ENCODE results near the gene CPLANE2. TPM values are rescaled to one million over a fixed set of nuclear protein-coding genes. Genes with fewer than 3 reads are reported as not detected.
A peak's percentile ranks its signal among the peaks of the same experiment; 100 is the strongest.

The CPLANE2 gene
- total RNA-seq, 1 donor from 2014 or later = 3.1 TPM

GRCh38 chr1:16205334-16205671 lies 31.7 kb downstream of the CPLANE2 start:
- Histone ChIP-seq H3K27ac (ENCODE audit: low read depth, low read length) (no peak overlapping the region), H3K4me1 (ENCODE audit: control insufficient read depth in 3 of 3, insufficient read depth in 3 of 3, low read length in 3 of 3) (peaks cover 5 to 9% (median 9%) of the 10 kb centered on the region in 3 donors), H3K4me3 (ENCODE audit: low read length in 3 of 3) (no peak overlapping the region), H3K9me3 (ENCODE audit: control insufficient read depth in 3 of 3, low read length in 3 of 3) (no peaks in the 10 kb centered on the region), H3K9ac (ENCODE audit: low read depth in 1 of 3, low read length in 3 of 3) (peak overlapping the region in 1 of 3 donors; percentile 66), H3K27me3 (ENCODE audit: control insufficient read depth in 3 of 3, insufficient read depth in 3 of 3, low read length in 3 of 3) (peaks cover 3 to 20% (median 7%) of the 10 kb centered on the region in 3 donors), H3K36me3 (ENCODE audit: control insufficient read depth in 3 of 3, insufficient read depth in 3 of 3, low read length in 3 of 3) (no peaks in the 10 kb centered on the region)

- peaks cover 5 to 9% (median 9%) of the 10 kb centered on the region in 3 donors for H3K4me1 ChIP-seq (ENCODE audit: control insufficient read depth in 3 of 3, insufficient read depth in 3 of 3, low read length in 3 of 3)
- no peaks in the 10 kb centered on the region for H3K9me3 ChIP-seq (ENCODE audit: control insufficient read depth in 3 of 3, low read length in 3 of 3)
- H3K27me3 ChIP-seq (ENCODE audit: control insufficient read depth in 3 of 3, insufficient read depth in 3 of 3, low read length in 3 of 3) = peaks cover 3 to 20% (median 7%) of the 10 kb centered on the region in 3 donors
- H3K36me3 ChIP-seq (ENCODE audit: control insufficient read depth in 3 of 3, insufficient read depth in 3 of 3, low read length in 3 of 3) = no peaks in the 10 kb centered on the region
- no peak overlapping the region for H3K4me3 ChIP-seq (ENCODE audit: low read length in 3 of 3)
- no peak overlapping the region for H3K9ac ChIP-seq (ENCODE audit: low read depth in 1 of 3, low read length in 3 of 3)
- no peak overlapping the region for H3K27ac ChIP-seq (ENCODE audit: low read depth, low read length)
Measured at GRCh38 chr1:16204634-16205333, 32.2 kb downstream of the CPLANE2 start.

- no peaks in the 10 kb centered on the region for H3K36me3 ChIP-seq (ENCODE audit: control insufficient read depth in 3 of 3, insufficient read depth in 3 of 3, low read length in 3 of 3)
- no peaks in the 10 kb centered on the region for H3K9me3 ChIP-seq (ENCODE audit: control insufficient read depth in 3 of 3, low read length in 3 of 3)
- H3K9ac ChIP-seq (ENCODE audit: low read depth in 1 of 3, low read length in 3 of 3) = no peak overlapping the region
- no peak overlapping the region for H3K4me3 ChIP-seq (ENCODE audit: low read length in 3 of 3)
- H3K27me3 ChIP-seq (ENCODE audit: control insufficient read depth in 3 of 3, insufficient read depth in 3 of 3, low read length in 3 of 3) = peaks cover 3 to 20% (median 7%) of the 10 kb centered on the region in 3 donors
- peaks cover 5 to 9% (median 9%) of the 10 kb centered on the region in 3 donors for H3K4me1 ChIP-seq (ENCODE audit: control insufficient read depth in 3 of 3, insufficient read depth in 3 of 3, low read length in 3 of 3)
- H3K27ac ChIP-seq (ENCODE audit: low read depth, low read length) = no peak overlapping the region
Measured at GRCh38 chr1:16204216-16204615, 32.8 kb downstream of the CPLANE2 start.

- no peaks in the 10 kb centered on the region for H3K36me3 ChIP-seq (ENCODE audit: control insufficient read depth in 3 of 3, insufficient read depth in 3 of 3, low read length in 3 of 3)
- H3K27me3 ChIP-seq (ENCODE audit: control insufficient read depth in 3 of 3, insufficient read depth in 3 of 3, low read length in 3 of 3) = peaks cover 3 to 20% (median 7%) of the 10 kb centered on the region in 3 donors
- H3K4me1 ChIP-seq (ENCODE audit: control insufficient read depth in 3 of 3, insufficient read depth in 3 of 3, low read length in 3 of 3) = peaks cover 5 to 9% (median 9%) of the 10 kb centered on the region in 3 donors
- H3K27ac ChIP-seq (ENCODE audit: low read depth, low read length) = no peak overlapping the region
- no peak overlapping the region for H3K9ac ChIP-seq (ENCODE audit: low read depth in 1 of 3, low read length in 3 of 3)
- no peaks in the 10 kb centered on the region for H3K9me3 ChIP-seq (ENCODE audit: control insufficient read depth in 3 of 3, low read length in 3 of 3)
- H3K4me3 ChIP-seq (ENCODE audit: low read length in 3 of 3) = no peak overlapping the region
Measured at GRCh38 chr1:16203550-16203949, 33.4 kb downstream of the CPLANE2 start.

GRCh38 chr1:16202281-16203210 lies 34.4 kb downstream of the CPLANE2 start:
- Histone ChIP-seq H3K27ac (ENCODE audit: low read depth, low read length) (no peak overlapping the region), H3K9me3 (ENCODE audit: control insufficient read depth in 3 of 3, low read length in 3 of 3) (no peaks in the 10 kb centered on the region), H3K27me3 (ENCODE audit: control insufficient read depth in 3 of 3, insufficient read depth in 3 of 3, low read length in 3 of 3) (peaks cover 0 to 12% (median 7%) of the 10 kb centered on the region in 3 donors), H3K4me3 (ENCODE audit: low read length in 3 of 3) (no peak overlapping the region), H3K9ac (ENCODE audit: low read depth in 1 of 3, low read length in 3 of 3) (no peak overlapping the region), H3K36me3 (ENCODE audit: control insufficient read depth in 3 of 3, insufficient read depth in 3 of 3, low read length in 3 of 3) (no peaks in the 10 kb centered on the region), H3K4me1 (ENCODE audit: control insufficient read depth in 3 of 3, insufficient read depth in 3 of 3, low read length in 3 of 3) (peaks cover 5 to 9% (median 8%) of the 10 kb centered on the region in 3 donors)

- no peak overlapping the region for H3K4me3 ChIP-seq (ENCODE audit: low read length in 3 of 3)
- no peaks in the 10 kb centered on the region for H3K27me3 ChIP-seq (ENCODE audit: control insufficient read depth in 3 of 3, insufficient read depth in 3 of 3, low read length in 3 of 3)
- no peaks in the 10 kb centered on the region for H3K36me3 ChIP-seq (ENCODE audit: control insufficient read depth in 3 of 3, insufficient read depth in 3 of 3, low read length in 3 of 3)
- no peak overlapping the region for H3K9ac ChIP-seq (ENCODE audit: low read depth in 1 of 3, low read length in 3 of 3)
- H3K4me1 ChIP-seq (ENCODE audit: control insufficient read depth in 3 of 3, insufficient read depth in 3 of 3, low read length in 3 of 3) = no peaks in the 10 kb centered on the region
- H3K9me3 ChIP-seq (ENCODE audit: control insufficient read depth in 3 of 3, low read length in 3 of 3) = no peaks in the 10 kb centered on the region
- H3K27ac ChIP-seq (ENCODE audit: low read depth, low read length) = no peak overlapping the region
Measured at GRCh38 chr1:16199700-16200099, 37.3 kb downstream of the CPLANE2 start.

- Histone ChIP-seq H3K27me3 (ENCODE audit: control insufficient read depth in 3 of 3, insufficient read depth in 3 of 3, low read length in 3 of 3) (no peaks in the 10 kb centered on the region), H3K9ac (ENCODE audit: low read depth in 1 of 3, low read length in 3 of 3) (no peak overlapping the region), H3K9me3 (ENCODE audit: control insufficient read depth in 3 of 3, low read length in 3 of 3) (no peaks in the 10 kb centered on the region), H3K4me1 (ENCODE audit: control insufficient read depth in 3 of 3, insufficient read depth in 3 of 3, low read length in 3 of 3) (no peaks in the 10 kb centered on the region), H3K36me3 (ENCODE audit: control insufficient read depth in 3 of 3, insufficient read depth in 3 of 3, low read length in 3 of 3) (no peaks in the 10 kb centered on the region), H3K4me3 (ENCODE audit: low read length in 3 of 3) (no peak overlapping the region), H3K27ac (ENCODE audit: low read depth, low read length) (no peak overlapping the region)
Measured at GRCh38 chr1:16199157-16199501, 37.9 kb downstream of the CPLANE2 start.

- H3K27ac ChIP-seq (ENCODE audit: low read depth, low read length) = no peak overlapping the region
- H3K36me3 ChIP-seq (ENCODE audit: control insufficient read depth in 3 of 3, insufficient read depth in 3 of 3, low read length in 3 of 3) = no peaks in the 10 kb centered on the region
Measured at GRCh38 chr1:16198444-16199156, 38.4 kb downstream of the CPLANE2 start.

GRCh38 chr1:16196874-16197273 lies 40.1 kb downstream of the CPLANE2 start:
- no peak overlapping the region for H3K9ac ChIP-seq (ENCODE audit: low read depth in 1 of 3, low read length in 3 of 3)
- H3K4me1 ChIP-seq (ENCODE audit: control insufficient read depth in 3 of 3, insufficient read depth in 3 of 3, low read length in 3 of 3) = no peaks in the 10 kb centered on the region
- no peak overlapping the region for H3K4me3 ChIP-seq (ENCODE audit: low read length in 3 of 3)
- no peak overlapping the region for H3K27ac ChIP-seq (ENCODE audit: low read depth, low read length)
- peaks cover 0 to 3% (median 0%) of the 10 kb centered on the region in 3 donors for H3K27me3 ChIP-seq (ENCODE audit: control insufficient read depth in 3 of 3, insufficient read depth in 3 of 3, low read length in 3 of 3)
- no peaks in the 10 kb centered on the region for H3K9me3 ChIP-seq (ENCODE audit: control insufficient read depth in 3 of 3, low read length in 3 of 3)
- no peaks in the 10 kb centered on the region for H3K36me3 ChIP-seq (ENCODE audit: control insufficient read depth in 3 of 3, insufficient read depth in 3 of 3, low read length in 3 of 3)

More at GRCh38 chr1:16198444-16199156, 38.4 kb downstream of the CPLANE2 start:
- no peak overlapping the region for H3K4me3 ChIP-seq (ENCODE audit: low read length in 3 of 3)
- no peaks in the 10 kb centered on the region for H3K9me3 ChIP-seq (ENCODE audit: control insufficient read depth in 3 of 3, low read length in 3 of 3)
- no peak overlapping the region for H3K9ac ChIP-seq (ENCODE audit: low read depth in 1 of 3, low read length in 3 of 3)
- H3K4me1 ChIP-seq (ENCODE audit: control insufficient read depth in 3 of 3, insufficient read depth in 3 of 3, low read length in 3 of 3) = no peaks in the 10 kb centered on the region
- H3K27me3 ChIP-seq (ENCODE audit: control insufficient read depth in 3 of 3, insufficient read depth in 3 of 3, low read length in 3 of 3) = peaks cover 0 to under 1% (median 0%) of the 10 kb centered on the region in 3 donors
